ENCODE measurements around the gene NCEH1.

- TF ChIP-seq POLR2A (IDR thresholded peaks at IDR 0.05) (no peak), POLR2AphosphoS5 (IDR thresholded peaks at IDR 0.05) (no peak)
Measured at GRCh38 chr3:172647080-172647479, 63.8 kb downstream of the NCEH1 start.

Measured in sigmoid colon (tissue), 4 donors.